Esophagus squamous epithelium (tissue), 5 donors: ENCODE measurements around the gene TRIP12. TPM values are rescaled to one million over a fixed set of nuclear protein-coding genes. Genes with fewer than 3 reads are reported as not detected.
"Not testable (repeated sequence)": the region's sequence is repeated elsewhere in the genome, so short reads cannot be mapped to it uniquely, and the experiment has no call there.

Experiments
- DNase-seq: peaks from one replicate; lab custom pipeline; 2025; lab: John Stamatoyannopoulos, UW
- H3K27ac ChIP-seq, 4 donors: fragments of 200-600 bp; sonication (generic); one replicate each; pipeline ENCODE4 v1.5.1; 2016 to 2019; ENCODE audit warnings: mild to moderate bottlenecking in 1 of 4
- H3K27me3 ChIP-seq, 4 donors: fragments of 200-600 bp; sonication (generic); 1 replicate in 3 of 4; 2 replicates in 1 of 4; pipeline versions ENCODE4 v1.5.1 to v1.6.0; 2017 to 2021; ENCODE audit warnings: antibody characterized with exemption in 1 of 4
- H3K36me3 ChIP-seq, 3 donors: fragments of 200-600 bp; sonication (generic); one replicate each; pipeline ENCODE4 v1.5.1; 2016 to 2019
- H3K4me1 ChIP-seq, 3 donors: fragments of 200-600 bp; sonication (generic); one replicate each; pipeline ENCODE4 v1.5.1; 2017 to 2019
- H3K4me3 ChIP-seq, 4 donors: fragments of 200-600 bp; sonication (generic); 1 replicate in 3 of 4; 2 replicates in 1 of 4; pipeline ENCODE4 v1.5.1; 2016 to 2019; ENCODE audit warnings: mild to moderate bottlenecking in 2 of 4, moderate library complexity in 1 of 4
- H3K9me3 ChIP-seq, 3 donors: fragments of 200-600 bp; sonication (generic); one replicate each; pipeline ENCODE4 v1.5.1; 2016 to 2019
- POLR2A ChIP-seq, 4 donors: fragments of 450-650 bp; IDR thresholded peaks; one replicate each; pipeline ENCODE4 v1.6.1; 2017; ENCODE audit warnings: antibody characterized with exemption in 4 of 4, mild to moderate bottlenecking in 4 of 4, moderate library complexity in 3 of 4
- WGBS, 2 donors: methylation state at CpG; one replicate each; pipeline ENCODE4 v1.1.5; 2018; 5-methylcytosine and 5-hydroxymethylcytosine counted together
- intact Hi-C: fragments of 100-400 bp; cut with DNase I; formaldehyde crosslinking; loops from one replicate; pipeline ENCODE4 v1.15.0; 2022
- total RNA-seq, 4 donors: library from RNA; depleted of rRNA; stranded (reverse); fragments of >200 nt; gene quantifications; one replicate each; pipeline ENCODE4 v1.1.0, GENCODE V29; 2016
- TF ChIP-seq, protein P1 (sequence below), 6 experiments: fragments of 450-650 bp in 4 of 6; fragments of 200-600 bp in 2 of 6; sonication (generic) in 2 of 6; IDR thresholded peaks; one replicate each; pipeline ENCODE4 v1.5.1; 2016 to 2019; ENCODE audit warnings: antibody characterized with exemption in 6 of 6, mild to moderate bottlenecking in 4 of 6, moderate library complexity in 4 of 6
- donor health status: DM: yes; HTN: yes; CAD: no.

TRIP12 gene
- total RNA-seq, 4 donors from 2014 or later, result 84.8 to 174 (median 125) TPM

DNA sequence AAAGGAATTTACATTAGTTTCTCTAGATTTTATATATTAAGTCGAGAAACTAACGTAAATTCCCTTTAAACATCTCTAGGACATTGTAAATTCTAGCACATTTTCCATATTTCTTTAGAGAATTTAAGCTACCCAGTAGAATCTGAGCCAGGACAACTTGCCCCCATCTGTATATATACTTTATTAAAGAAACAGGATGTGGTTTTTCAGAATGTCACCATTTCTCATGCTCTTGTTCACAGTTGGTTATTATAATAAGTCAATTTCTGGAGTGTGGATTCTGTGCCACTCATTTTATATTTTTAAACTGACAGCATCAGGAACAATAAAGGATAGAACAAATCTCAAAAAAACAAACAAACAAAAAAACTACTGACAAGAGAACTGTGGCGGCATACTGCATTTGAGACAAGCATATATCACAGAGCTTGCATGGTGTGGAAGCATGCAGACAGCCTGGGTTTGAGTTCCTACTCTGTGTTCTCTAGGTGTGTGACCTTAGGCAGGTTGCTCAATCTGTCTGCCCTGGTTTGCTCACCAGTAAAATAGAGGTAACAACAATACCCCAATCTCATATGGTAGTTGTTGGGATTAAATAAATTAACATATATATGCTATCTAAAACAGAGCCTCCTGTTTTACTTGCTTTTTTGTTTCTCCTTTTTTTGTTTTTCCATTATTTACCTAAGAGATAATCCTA lies 146.0 kb downstream of the TRIP12 start:
- WGBS, 2 donors, result 89 to 90% methylated on average over 3 of the region's 3 CpGs
- H3K4me3 ChIP-seq, result no peak overlapping the region
- no peak overlapping the region for H3K27ac ChIP-seq
- no peaks in the 10 kb centered on the region for H3K27me3 ChIP-seq
- TF ChIP-seq, protein P1, sequence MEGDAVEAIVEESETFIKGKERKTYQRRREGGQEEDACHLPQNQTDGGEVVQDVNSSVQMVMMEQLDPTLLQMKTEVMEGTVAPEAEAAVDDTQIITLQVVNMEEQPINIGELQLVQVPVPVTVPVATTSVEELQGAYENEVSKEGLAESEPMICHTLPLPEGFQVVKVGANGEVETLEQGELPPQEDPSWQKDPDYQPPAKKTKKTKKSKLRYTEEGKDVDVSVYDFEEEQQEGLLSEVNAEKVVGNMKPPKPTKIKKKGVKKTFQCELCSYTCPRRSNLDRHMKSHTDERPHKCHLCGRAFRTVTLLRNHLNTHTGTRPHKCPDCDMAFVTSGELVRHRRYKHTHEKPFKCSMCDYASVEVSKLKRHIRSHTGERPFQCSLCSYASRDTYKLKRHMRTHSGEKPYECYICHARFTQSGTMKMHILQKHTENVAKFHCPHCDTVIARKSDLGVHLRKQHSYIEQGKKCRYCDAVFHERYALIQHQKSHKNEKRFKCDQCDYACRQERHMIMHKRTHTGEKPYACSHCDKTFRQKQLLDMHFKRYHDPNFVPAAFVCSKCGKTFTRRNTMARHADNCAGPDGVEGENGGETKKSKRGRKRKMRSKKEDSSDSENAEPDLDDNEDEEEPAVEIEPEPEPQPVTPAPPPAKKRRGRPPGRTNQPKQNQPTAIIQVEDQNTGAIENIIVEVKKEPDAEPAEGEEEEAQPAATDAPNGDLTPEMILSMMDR (IDR thresholded peaks at IDR 0.05), result no peak
- TF ChIP-seq POLR2A (IDR thresholded peaks at IDR 0.05), result no peak
- H3K36me3 ChIP-seq, result peaks cover 20 to 98% (median 20%) of the 10 kb centered on the region in 3 donors
- no peak for DNase-seq
- intact Hi-C loops, result no loop called here
- no peaks in the 10 kb centered on the region for H3K9me3 ChIP-seq
- H3K4me1 ChIP-seq, result peaks cover 0 to 16% (median 4%) of the 10 kb centered on the region in 3 donors

- Histone ChIP-seq H3K9me3 (no peaks in the 10 kb centered on the region), H3K27ac (no peak overlapping the region), H3K27me3 (no peaks in the 10 kb centered on the region), H3K4me3 (no peak overlapping the region), H3K4me1 (peaks cover 0 to under 1% (median 0%) of the 10 kb centered on the region in 3 donors), H3K36me3 (peaks cover 19 to 100% (median 22%) of the 10 kb centered on the region in 3 donors)
- no peak for DNase-seq
- intact Hi-C loops, result no loop called here
- TF ChIP-seq, protein P1 (IDR thresholded peaks at IDR 0.05), result no peak
- TF ChIP-seq POLR2A (IDR thresholded peaks at IDR 0.05), result no peak
- whole genome bisulfite sequencing, 2 donors, result 95 to 100% methylated on average over 1 of the region's 1 CpG
Measured at GRCh38 chr2:229774237-229774636, 147.6 kb downstream of the TRIP12 start.

- intact Hi-C loops, result no loop called here
- H3K27ac ChIP-seq, result no peak overlapping the region
- H3K27me3 ChIP-seq, result no peaks in the 10 kb centered on the region
- DNase-seq, result no peak
- H3K4me3 ChIP-seq, result no peak overlapping the region
- WGBS, 2 donors, result 92 to 100% methylated on average over 1 of the region's 1 CpG
- no peaks in the 10 kb centered on the region for H3K4me1 ChIP-seq
- TF ChIP-seq, protein P1 (IDR thresholded peaks at IDR 0.05), result no peak
- no peak for TF ChIP-seq POLR2A (IDR thresholded peaks at IDR 0.05)
- H3K9me3 ChIP-seq, result no peaks in the 10 kb centered on the region
- peaks cover 2 to 100% (median 28%) of the 10 kb centered on the region in 3 donors for H3K36me3 ChIP-seq
Measured at GRCh38 chr2:229768235-229768634, 153.6 kb downstream of the TRIP12 start.

GRCh38 chr2:229765721-229766120 lies 156.1 kb downstream of the TRIP12 start:
- no peak for TF ChIP-seq POLR2A (IDR thresholded peaks at IDR 0.05)
- TF ChIP-seq, protein P1 (IDR thresholded peaks at IDR 0.05), result no peak
- Histone ChIP-seq H3K4me3 (no peak overlapping the region), H3K9me3 (no peaks in the 10 kb centered on the region), H3K27ac (no peak overlapping the region), H3K36me3 (peaks cover 0 to 88% (median 20%) of the 10 kb centered on the region in 3 donors), H3K27me3 (no peaks in the 10 kb centered on the region), H3K4me1 (no peaks in the 10 kb centered on the region)
- no peak for DNase-seq
- intact Hi-C loops, result no loop called here

DNA sequence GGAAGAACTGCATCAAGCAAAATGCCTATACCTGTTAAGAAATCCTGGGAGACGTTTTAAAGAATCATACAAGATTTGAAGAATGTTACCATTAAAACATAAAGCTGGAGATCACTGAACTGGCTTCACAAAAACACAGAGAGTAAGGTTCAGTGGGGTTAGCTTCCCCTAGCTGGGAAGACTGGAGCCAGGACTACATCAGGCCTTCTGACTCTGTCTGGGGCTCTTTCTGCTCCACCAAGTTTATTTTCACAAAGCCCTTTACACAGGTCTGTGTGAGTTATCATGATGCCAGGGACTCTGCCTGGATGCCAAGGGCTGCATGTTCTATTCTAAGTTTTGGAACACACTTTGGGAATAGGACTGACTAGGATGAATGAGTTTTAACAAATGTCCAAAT lies 160.1 kb downstream of the TRIP12 start:
- Histone ChIP-seq H3K27me3 (no peaks in the 10 kb centered on the region), H3K9me3 (no peaks in the 10 kb centered on the region), H3K27ac (no peak overlapping the region), H3K4me3 (no peak overlapping the region), H3K36me3 (peaks cover 0 to 47% (median 8%) of the 10 kb centered on the region in 3 donors), H3K4me1 (no peaks in the 10 kb centered on the region)
- intact Hi-C loops, result no loop called here
- no peak for TF ChIP-seq POLR2A (IDR thresholded peaks at IDR 0.05)
- TF ChIP-seq, protein P1 (IDR thresholded peaks at IDR 0.05), result no peak
- WGBS, 2 donors, result 56 to 67% methylated on average over 1 of the region's 1 CpG
- no peak for DNase-seq

GRCh38 chr2:229757462-229757861 lies 164.3 kb downstream of the TRIP12 start:
- DNase-seq, H3K36me3 ChIP-seq, H3K27ac ChIP-seq, intact Hi-C loops, H3K9me3 ChIP-seq, H3K27me3 ChIP-seq, H3K4me1 ChIP-seq, H3K4me3 ChIP-seq: not testable (repeated sequence)
- WGBS, 2 donors, result 93 to 98% methylated on average over 8 to 10 of the region's 10 CpGs
